PC-3 (cell line): ENCODE measurements around the gene RAB20. TPM values are rescaled to one million over a fixed set of nuclear protein-coding genes. Genes with fewer than 3 reads are reported as not detected.

Experiments used
- ATAC-seq: fragments of 200-7000 bp; cut with Tn5 transposase; 2 replicates; pipeline ENCODE4 v1.9.1; 2020; ENCODE audit warnings: mild to moderate bottlenecking, moderate library complexity
- BruUV-seq: library from RNA; stranded (reverse); fragments of 400-500 nt; replicated peaks from 2 replicates; lab custom pipeline; 2021; lab: Mats Ljungman, UMichigan
- CTCF ChIA-PET: fragments of 300-600 bp; sonication (Branson Sonifier 250); formaldehyde crosslinking; loops from one replicate; lab custom pipeline; 2022; ENCODE audit warnings: antibody characterized with exemption; lab: Charles Lee
- POLR2A ChIA-PET: fragments of 300-600 bp; sonication (Branson Sonifier 250); formaldehyde crosslinking; loops from one replicate; lab custom pipeline; 2022; ENCODE audit warnings: antibody characterized with exemption; ENCODE audit not compliant: unreplicated experiment; lab: Charles Lee
- DNase-seq: peaks from one replicate; pipeline ENCODE4 v3.0.0-alpha.2; 2015
- H2AFZ ChIP-seq: fragments of 300-600 bp; sonication (generic); 2 replicates; pipeline ENCODE4 v1.6.0; 2016; ENCODE audit warnings: antibody characterized with exemption, low read length
- H3F3A ChIP-seq: fragments of 300-600 bp; sonication (generic); one replicate; pipeline ENCODE4 v1.6.0; 2017; ENCODE audit warnings: antibody characterized with exemption, low read length, control low read depth, mild to moderate bottlenecking; ENCODE audit not compliant: unreplicated experiment
- H3K27ac ChIP-seq: fragments of 300-600 bp; sonication (generic); 2 replicates; pipeline ENCODE4 v1.5.1; 2016; ENCODE audit warnings: mild to moderate bottlenecking, low read length
- H3K27me3 ChIP-seq: fragments of 300-600 bp; sonication (generic); 2 replicates; pipeline ENCODE4 v1.6.1; 2016; ENCODE audit warnings: low read length, mixed read lengths
- H3K36me3 ChIP-seq: fragments of 300-600 bp; sonication (generic); 2 replicates; pipeline ENCODE4 v1.6.1; 2016; ENCODE audit warnings: low read depth, mixed run types, low read length, mixed read lengths
- H3K4me1 ChIP-seq: fragments of 300-600 bp; sonication (generic); 2 replicates; pipeline ENCODE4 v1.5.1; 2016; ENCODE audit warnings: low read length; ENCODE audit not compliant: insufficient read depth
- H3K4me2 ChIP-seq: fragments of 300-600 bp; sonication (generic); 2 replicates; pipeline ENCODE4 v1.6.0; 2016; ENCODE audit warnings: low read length
- H3K4me3 ChIP-seq: fragments of 300-600 bp; sonication (generic); 2 replicates; pipeline ENCODE4 v1.5.1; 2016; ENCODE audit warnings: mild to moderate bottlenecking, low read length, mixed read lengths
- H3K79me2 ChIP-seq: fragments of 300-600 bp; sonication (generic); 2 replicates; pipeline ENCODE4 v1.6.1; 2017; ENCODE audit warnings: low read length, mixed read lengths
- H3K9ac ChIP-seq: fragments of 300-600 bp; sonication (generic); 2 replicates; pipeline ENCODE4 v1.6.0; 2016; ENCODE audit warnings: mild to moderate bottlenecking, low read length
- H3K9me2 ChIP-seq: fragments of 300-600 bp; sonication (generic); replicated peaks from 2 replicates; pipeline ENCODE4 v1.6.1; 2016; ENCODE audit warnings: mixed run types, low read length, mixed read lengths
- H3K9me3 ChIP-seq: fragments of 300-600 bp; sonication (generic); 2 replicates; pipeline ENCODE4 v1.6.1; 2016; ENCODE audit warnings: low read length, mixed read lengths
- H4K20me1 ChIP-seq: fragments of 300-600 bp; sonication (generic); 2 replicates; pipeline ENCODE4 v1.6.1; 2016; ENCODE audit warnings: low read length, mixed read lengths
- EZH2 ChIP-seq: fragments of 300-600 bp; sonication (generic); IDR thresholded peaks from one replicate; pipeline ENCODE4 v1.6.1; 2017; ENCODE audit warnings: antibody characterized with exemption, mild to moderate bottlenecking, low read length; ENCODE audit not compliant: unreplicated experiment
- EZH2phosphoT487 ChIP-seq: fragments of 300-600 bp; sonication (generic); IDR thresholded peaks from 2 replicates; pipeline ENCODE4 v1.6.1; 2018; ENCODE audit warnings: mild to moderate bottlenecking, antibody characterized with exemption, low read length, borderline replicate concordance
- intact Hi-C: fragments of 100-400 bp; cut with micrococcal nuclease; formaldehyde crosslinking; loops from 2 replicates; pipeline ENCODE4 v1.9.0; 2023
- total RNA-seq: library from RNA; depleted of rRNA; stranded (reverse); fragments of >200 nt; gene quantifications from 2 replicates; pipeline ENCODE4 v1.2.3, GENCODE V29; 2014
- TF ChIP-seq, protein P1 (sequence below): fragments of 300-600 bp; sonication (generic); conservative IDR thresholded peaks from 2 replicates; pipeline ENCODE4 v1.5.1; 2017; ENCODE audit warnings: antibody characterized with exemption, low read depth, mild to moderate bottlenecking, low read length

The RAB20 gene
- total RNA-seq, 1 experiment from 2014 or later = 22.9 TPM

DNA sequence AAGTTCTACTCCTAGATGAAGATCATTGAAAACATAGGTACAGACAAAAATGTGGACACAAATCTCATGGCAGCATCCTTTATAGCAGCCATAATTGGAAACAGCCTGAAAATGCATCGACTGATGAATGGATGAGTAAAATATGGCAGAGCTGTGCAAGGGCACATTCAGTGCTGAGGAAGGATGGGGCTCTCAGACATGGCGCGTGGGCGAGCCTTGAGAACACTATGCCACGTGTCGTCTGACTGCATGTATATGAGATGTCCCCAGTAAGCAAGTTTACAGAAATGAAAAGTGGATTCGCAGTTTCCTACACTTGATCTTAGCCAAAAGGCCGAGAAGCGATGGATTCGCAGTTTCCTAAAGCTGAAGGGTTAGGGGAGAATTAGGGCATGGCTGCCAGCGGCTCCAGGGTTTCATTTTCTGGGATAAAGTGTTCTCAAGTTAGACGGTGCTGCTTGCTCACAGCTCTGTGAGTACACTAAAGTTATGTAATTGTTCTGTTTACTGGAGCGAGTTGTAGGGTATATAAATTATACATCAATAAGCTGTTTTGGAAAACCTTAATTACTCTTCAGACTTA lies 78.0 kb downstream of the RAB20 start:
- ATAC-seq (no peak), DNase-seq (no peak)
- Histone ChIP-seq H3K4me3 (no peak overlapping the region), H4K20me1 (no peaks in the 10 kb centered on the region), H3K9ac (no peak overlapping the region), H3K27ac (no peak overlapping the region), H3K4me1 (no peaks in the 10 kb centered on the region), H3K79me2 (no peaks in the 10 kb centered on the region), H3K9me2 (no peaks in the 10 kb centered on the region), H3K27me3 (no peaks in the 10 kb centered on the region), H3K9me3 (no peaks in the 10 kb centered on the region), H3K36me3 (no peaks in the 10 kb centered on the region), H2AFZ (no peak overlapping the region), H3F3A (no peaks in the 10 kb centered on the region), H3K4me2 (no peak overlapping the region)
- POLR2A ChIA-PET = no interaction called here
- CTCF ChIA-PET = no interaction called here
- TF ChIP-seq EZH2 = no peak
- TF ChIP-seq, protein P1, sequence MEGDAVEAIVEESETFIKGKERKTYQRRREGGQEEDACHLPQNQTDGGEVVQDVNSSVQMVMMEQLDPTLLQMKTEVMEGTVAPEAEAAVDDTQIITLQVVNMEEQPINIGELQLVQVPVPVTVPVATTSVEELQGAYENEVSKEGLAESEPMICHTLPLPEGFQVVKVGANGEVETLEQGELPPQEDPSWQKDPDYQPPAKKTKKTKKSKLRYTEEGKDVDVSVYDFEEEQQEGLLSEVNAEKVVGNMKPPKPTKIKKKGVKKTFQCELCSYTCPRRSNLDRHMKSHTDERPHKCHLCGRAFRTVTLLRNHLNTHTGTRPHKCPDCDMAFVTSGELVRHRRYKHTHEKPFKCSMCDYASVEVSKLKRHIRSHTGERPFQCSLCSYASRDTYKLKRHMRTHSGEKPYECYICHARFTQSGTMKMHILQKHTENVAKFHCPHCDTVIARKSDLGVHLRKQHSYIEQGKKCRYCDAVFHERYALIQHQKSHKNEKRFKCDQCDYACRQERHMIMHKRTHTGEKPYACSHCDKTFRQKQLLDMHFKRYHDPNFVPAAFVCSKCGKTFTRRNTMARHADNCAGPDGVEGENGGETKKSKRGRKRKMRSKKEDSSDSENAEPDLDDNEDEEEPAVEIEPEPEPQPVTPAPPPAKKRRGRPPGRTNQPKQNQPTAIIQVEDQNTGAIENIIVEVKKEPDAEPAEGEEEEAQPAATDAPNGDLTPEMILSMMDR = no peak
- no peak for TF ChIP-seq EZH2phosphoT487
- BruUV-seq = no TSS peak
- intact Hi-C loops = no loop called here

DNA sequence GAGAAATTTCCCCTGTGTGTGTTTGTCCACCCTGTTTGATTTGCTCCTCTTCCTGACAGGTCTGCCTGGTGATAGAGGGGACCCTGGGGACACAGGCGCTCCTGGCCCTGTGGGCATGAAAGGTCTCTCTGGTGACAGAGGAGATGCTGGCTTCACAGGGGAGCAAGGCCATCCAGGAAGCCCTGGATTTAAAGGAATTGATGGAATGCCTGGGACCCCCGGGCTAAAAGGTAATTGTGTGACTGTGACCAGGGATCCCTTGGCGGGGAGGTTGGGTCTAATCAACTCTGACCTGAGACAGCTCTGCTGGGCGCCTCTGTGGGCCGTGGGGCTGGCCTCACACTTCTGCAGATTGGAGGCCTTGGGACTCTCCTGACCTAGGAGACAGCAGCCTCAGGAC lies 81.4 kb downstream of the RAB20 start:
- no TSS peak for BruUV-seq
- Histone ChIP-seq H3K4me3 (no peak overlapping the region), H3K36me3 (no peaks in the 10 kb centered on the region), H2AFZ (no peak overlapping the region), H3F3A (no peaks in the 10 kb centered on the region), H3K27me3 (no peaks in the 10 kb centered on the region), H4K20me1 (no peaks in the 10 kb centered on the region), H3K9me3 (no peaks in the 10 kb centered on the region), H3K4me1 (no peaks in the 10 kb centered on the region), H3K9ac (no peak overlapping the region), H3K4me2 (no peak overlapping the region), H3K27ac (no peak overlapping the region), H3K9me2 (no peaks in the 10 kb centered on the region), H3K79me2 (no peaks in the 10 kb centered on the region)
- CTCF ChIA-PET = no interaction called here
- DNase-seq (no peak), ATAC-seq (no peak)
- intact Hi-C loops = no loop called here
- POLR2A ChIA-PET = no interaction called here
- TF ChIP-seq EZH2 (no peak), EZH2phosphoT487 (no peak)
- TF ChIP-seq, protein P1 = no peak

DNA sequence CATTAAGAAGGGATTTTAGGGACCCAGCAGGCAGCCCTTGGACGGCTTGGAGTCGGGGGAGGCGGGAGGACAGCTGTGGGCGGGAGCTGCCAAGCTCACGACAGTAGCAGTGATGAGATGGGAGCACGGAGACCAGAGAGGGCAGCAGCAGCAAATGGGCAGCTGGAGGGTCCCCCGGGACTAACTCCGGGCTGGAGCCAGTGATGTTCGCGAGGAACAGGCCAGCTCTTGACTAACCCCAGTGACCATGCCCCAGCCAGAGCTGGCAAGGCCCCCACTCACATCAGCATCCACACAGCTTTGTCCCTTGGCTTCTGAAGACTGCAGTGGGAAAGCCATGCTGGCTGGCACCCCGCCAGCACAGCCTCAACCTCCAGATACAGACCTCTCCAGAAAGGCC lies 81.9 kb downstream of the RAB20 start:
- Histone ChIP-seq H3K9me2 (no peaks in the 10 kb centered on the region), H3F3A (no peaks in the 10 kb centered on the region), H3K4me3 (no peak overlapping the region), H3K4me1 (no peaks in the 10 kb centered on the region), H3K9ac (no peak overlapping the region), H2AFZ (no peak overlapping the region), H4K20me1 (no peaks in the 10 kb centered on the region), H3K27ac (no peak overlapping the region), H3K27me3 (no peaks in the 10 kb centered on the region), H3K79me2 (no peaks in the 10 kb centered on the region), H3K4me2 (no peak overlapping the region), H3K36me3 (no peaks in the 10 kb centered on the region), H3K9me3 (no peaks in the 10 kb centered on the region)
- POLR2A ChIA-PET = no interaction called here
- CTCF ChIA-PET = no interaction called here
- BruUV-seq = no TSS peak
- intact Hi-C loops = no loop called here
- no peak for DNase-seq
- no peak for ATAC-seq
- TF ChIP-seq, protein P1 = no peak
